HG02642 (cell line): ENCODE data around the gene DYNLT2.
"Not testable (repeated sequence)": the region's sequence is repeated elsewhere in the genome, so short reads cannot be mapped to it uniquely, and the experiment has no call there.

Experiments used
- ATAC-seq: cut with Tn5 transposase; IDR thresholded peaks from one replicate; pipeline ENCODE4 v1.9.1; 2021; ENCODE audit warnings: mild to moderate bottlenecking; ENCODE audit not compliant: unreplicated experiment, poor library complexity

The DYNLT2 gene

GRCh38 chr6:169701954-169702839 lies 49.2 kb downstream of the DYNLT2 start, which contains the start of the genes C6orf120 and WDR27:
TSS of gene C6orf120 (plus strand) at chr6:169702126. CDS start at chr6:169702460, 334 bp downstream.
TSS of gene WDR27 (minus strand) at chr6:169702029. CDS start at chr6:169689005, 13,024 bp downstream.
- peak; percentile 95 for ATAC-seq

DNA sequence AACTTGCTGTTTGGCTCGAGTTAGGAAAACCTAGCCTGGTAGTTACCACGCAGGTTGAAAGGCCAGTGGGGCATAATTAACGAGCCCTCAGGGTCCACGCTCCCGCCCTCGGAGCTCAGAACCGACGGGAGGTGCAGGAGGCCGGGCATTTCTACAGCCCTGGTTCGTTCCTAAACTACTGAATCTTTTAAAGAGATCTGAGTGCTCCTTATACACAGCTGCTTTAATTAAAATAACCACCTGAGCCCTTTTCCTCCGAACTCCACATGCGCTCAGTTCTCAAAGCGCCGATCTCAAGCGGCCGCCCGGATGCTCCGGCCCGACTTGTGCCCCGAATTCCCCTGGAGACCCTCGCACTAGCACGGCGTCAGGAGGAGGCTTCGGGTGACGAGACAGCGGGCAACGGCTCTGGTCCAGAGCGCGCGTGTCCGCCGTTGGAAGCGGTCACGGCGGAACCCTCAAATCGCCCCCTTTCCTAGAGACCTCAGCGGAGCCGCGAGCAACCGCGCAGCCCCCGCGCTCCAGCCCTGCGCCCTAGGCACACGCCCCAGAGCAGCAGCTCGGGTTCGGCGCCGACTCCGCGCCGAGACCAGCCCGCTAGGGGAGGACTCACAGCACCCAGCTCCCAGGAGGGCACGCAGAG lies 49.9 kb downstream of the DYNLT2 start:
- peak; percentile 18 for ATAC-seq

- ATAC-seq, result no peak
These were observed 51.1 kb downstream of the DYNLT2 start for GRCh38 chr6:169700296-169700695.

GRCh38 chr6:169697115-169697514 lies 54.3 kb downstream of the DYNLT2 start:
- ATAC-seq, result not testable (repeated sequence)

DNA sequence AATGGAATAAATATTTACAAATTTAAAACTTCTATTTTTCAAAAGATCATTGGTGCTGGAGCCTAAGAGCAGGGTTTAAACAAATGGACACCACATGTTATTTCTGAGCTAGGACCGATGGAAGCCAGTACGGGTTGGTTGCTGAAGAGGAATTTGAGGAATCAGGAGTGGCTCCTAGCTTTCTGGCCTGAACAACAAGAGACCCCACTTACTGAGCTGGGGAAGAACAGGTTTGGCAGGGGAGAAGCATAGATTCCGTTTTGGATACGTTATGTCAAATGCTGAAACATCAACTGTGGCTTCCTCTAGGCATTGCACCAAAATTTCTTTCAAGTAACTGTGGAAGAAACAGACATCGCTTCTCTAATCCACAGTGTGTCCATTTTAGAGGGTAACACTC lies 56.2 kb downstream of the DYNLT2 start:
- ATAC-seq, result no peak

DNA sequence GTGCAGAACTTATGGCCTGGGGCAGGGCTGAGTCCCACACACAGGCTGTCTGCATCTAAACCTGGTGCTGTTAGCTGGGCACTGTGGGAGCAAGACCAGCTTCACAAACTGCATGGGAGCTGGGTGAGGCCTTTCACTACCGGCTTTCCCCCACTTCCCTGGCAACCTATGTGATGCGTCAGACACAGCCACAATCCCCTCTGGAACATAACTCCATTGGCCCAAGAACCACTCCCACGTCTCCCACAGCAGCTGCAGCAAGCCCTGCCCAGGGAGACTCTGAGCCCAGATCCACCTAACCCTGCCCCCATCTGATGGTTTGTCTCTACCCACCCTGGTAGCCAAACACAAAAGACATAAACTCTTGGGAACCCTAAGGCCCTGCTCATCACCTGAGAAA lies 58.9 kb downstream of the DYNLT2 start:
- ATAC-seq, result no peak

GRCh38 chr6:169691260-169691659 lies 60.1 kb downstream of the DYNLT2 start:
- ATAC-seq, result no peak
